ENCODE measurements around the gene EMC8. TPM values are rescaled to one million over a fixed set of nuclear protein-coding genes. Genes with fewer than 3 reads are reported as not detected.

The EMC8 gene
- total RNA-seq, 4 donors from 2014 or later, result 23.4 to 32.5 (median 26.8) TPM

DNA sequence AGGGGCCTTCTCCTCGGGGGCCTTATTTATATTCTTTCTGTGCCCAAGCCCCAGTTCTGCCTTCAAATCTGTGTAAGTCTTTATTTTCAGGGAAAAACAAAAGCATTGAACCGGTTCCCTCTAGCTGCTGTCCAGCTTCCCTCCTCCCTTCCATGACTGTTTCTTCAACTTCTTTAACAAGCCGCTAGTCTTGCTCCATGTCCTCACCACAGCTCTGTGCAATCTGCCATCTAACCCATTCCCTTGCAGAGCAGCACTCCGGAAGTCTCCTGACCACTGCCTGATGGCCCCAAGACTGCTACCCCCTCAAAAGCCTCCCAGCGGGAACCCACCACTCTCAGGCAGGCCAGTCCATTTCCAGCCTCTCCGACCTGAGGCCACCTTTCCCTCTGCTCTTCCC lies 16.9 kb downstream of the EMC8 start:
- H3K27ac ChIP-seq, result peak overlapping the region in 3 of 4 donors; percentile 8 to 71 (median 55)
- no peak for ATAC-seq
- peaks cover 0 to 67% of the 10 kb centered on the region in 2 donors for H3K36me3 ChIP-seq
- WGBS, 2 donors (ENCODE audit: low coverage in 1 of 2), result 56 to 76% methylated on average over 5 to 6 of the region's 6 CpGs
- H3K27me3 ChIP-seq, result no peaks in the 10 kb centered on the region
- no peaks in the 10 kb centered on the region for H3K9me3 ChIP-seq
- peaks cover 0 to 23% (median 0%) of the 10 kb centered on the region in 3 donors for H3K4me1 ChIP-seq
- TF ChIP-seq POLR2A (IDR thresholded peaks at IDR 0.05), result no peak
- no peak for TF ChIP-seq EP300 (IDR thresholded peaks at IDR 0.05)
- TF ChIP-seq POLR2AphosphoS5 (IDR thresholded peaks at IDR 0.05), result no peak
- TF ChIP-seq, protein P1, sequence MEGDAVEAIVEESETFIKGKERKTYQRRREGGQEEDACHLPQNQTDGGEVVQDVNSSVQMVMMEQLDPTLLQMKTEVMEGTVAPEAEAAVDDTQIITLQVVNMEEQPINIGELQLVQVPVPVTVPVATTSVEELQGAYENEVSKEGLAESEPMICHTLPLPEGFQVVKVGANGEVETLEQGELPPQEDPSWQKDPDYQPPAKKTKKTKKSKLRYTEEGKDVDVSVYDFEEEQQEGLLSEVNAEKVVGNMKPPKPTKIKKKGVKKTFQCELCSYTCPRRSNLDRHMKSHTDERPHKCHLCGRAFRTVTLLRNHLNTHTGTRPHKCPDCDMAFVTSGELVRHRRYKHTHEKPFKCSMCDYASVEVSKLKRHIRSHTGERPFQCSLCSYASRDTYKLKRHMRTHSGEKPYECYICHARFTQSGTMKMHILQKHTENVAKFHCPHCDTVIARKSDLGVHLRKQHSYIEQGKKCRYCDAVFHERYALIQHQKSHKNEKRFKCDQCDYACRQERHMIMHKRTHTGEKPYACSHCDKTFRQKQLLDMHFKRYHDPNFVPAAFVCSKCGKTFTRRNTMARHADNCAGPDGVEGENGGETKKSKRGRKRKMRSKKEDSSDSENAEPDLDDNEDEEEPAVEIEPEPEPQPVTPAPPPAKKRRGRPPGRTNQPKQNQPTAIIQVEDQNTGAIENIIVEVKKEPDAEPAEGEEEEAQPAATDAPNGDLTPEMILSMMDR (IDR thresholded peaks at IDR 0.05), result no peak
- no peak overlapping the region for H3K4me3 ChIP-seq

DNA sequence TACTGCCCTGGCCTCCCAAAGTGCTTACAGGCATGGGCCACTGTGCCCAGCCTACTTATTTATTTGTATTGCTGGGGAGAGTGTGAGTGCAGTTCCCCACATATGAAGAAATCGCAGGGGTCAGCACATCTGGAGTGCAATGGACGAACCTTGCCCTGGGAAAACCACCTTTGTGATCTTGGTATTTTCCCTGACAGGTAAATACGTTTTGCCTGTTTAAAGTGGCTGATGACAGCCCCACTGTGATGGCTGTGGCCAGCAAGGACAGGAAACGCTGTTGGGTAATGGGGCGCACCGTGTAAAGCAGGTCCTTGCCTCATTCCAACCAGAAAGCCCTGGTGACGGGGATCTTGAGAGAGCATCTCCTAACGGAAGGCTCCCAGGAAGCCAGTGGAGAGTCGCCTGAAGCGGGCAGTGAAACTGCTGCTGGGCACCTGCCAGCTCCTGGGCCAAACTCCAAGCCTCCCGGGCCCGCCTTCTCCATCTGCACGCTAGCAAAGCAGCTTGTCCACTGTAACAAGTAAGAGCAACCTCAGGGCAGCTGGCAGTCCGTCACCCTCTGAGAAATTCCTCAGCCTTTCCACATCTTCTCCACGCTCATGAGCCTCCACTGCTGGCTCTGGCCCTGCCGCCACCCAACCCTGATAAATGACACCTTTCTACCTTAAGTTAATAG lies 17.5 kb downstream of the EMC8 start:
- TF ChIP-seq POLR2AphosphoS5 (IDR thresholded peaks at IDR 0.05), result peak; percentile 28
- no peak for TF ChIP-seq POLR2A (IDR thresholded peaks at IDR 0.05)
- WGBS, 2 donors (ENCODE audit: low coverage in 1 of 2), result 40% methylated on average over 2 to 11 of the region's 16 CpGs
- H3K27ac ChIP-seq, result peak overlapping the region in 3 of 4 donors; percentile 52 to 71 (median 55)
- no peaks in the 10 kb centered on the region for H3K9me3 ChIP-seq
- peak; percentile 90 for ATAC-seq
- peaks cover 0 to 67% of the 10 kb centered on the region in 2 donors for H3K36me3 ChIP-seq
- H3K4me1 ChIP-seq, result peaks cover 0 to 23% (median 0%) of the 10 kb centered on the region in 3 donors
- no peak overlapping the region for H3K4me3 ChIP-seq
- no peaks in the 10 kb centered on the region for H3K27me3 ChIP-seq

DNA sequence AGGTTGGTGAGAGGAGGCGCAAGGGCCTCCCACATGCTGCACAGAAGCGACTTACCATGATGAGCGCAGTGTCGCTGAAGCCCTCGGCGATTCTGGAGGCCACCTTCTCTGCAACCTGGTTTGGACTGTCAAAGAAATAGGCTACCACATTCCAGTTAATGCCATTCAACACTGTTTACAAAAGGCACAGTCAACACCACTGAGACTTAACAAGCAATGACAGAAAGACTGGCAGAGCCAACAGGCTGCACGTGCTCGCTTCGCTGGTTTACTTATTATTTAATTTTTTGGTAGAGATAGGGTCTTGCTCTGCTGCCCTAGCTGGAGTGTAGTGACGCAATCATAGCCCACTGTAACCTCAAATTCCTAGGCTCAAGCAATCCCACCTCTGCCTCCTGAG lies 18.2 kb downstream of the EMC8 start:
- no peak for ATAC-seq
- H3K36me3 ChIP-seq, result peaks cover 0 to 66% of the 10 kb centered on the region in 2 donors
- H3K9me3 ChIP-seq, result no peaks in the 10 kb centered on the region
- no peak overlapping the region for H3K4me3 ChIP-seq
- TF ChIP-seq EP300 (IDR thresholded peaks at IDR 0.05) (no peak), POLR2A (IDR thresholded peaks at IDR 0.05) (no peak), POLR2AphosphoS5 (IDR thresholded peaks at IDR 0.05) (no peak)
- TF ChIP-seq, protein P1 (IDR thresholded peaks at IDR 0.05), result no peak
- H3K27me3 ChIP-seq, result no peaks in the 10 kb centered on the region
- no peak overlapping the region for H3K27ac ChIP-seq
- WGBS, 2 donors (ENCODE audit: low coverage in 1 of 2), result 86 to 96% methylated on average over 8 to 10 of the region's 10 CpGs
- peaks cover 0 to 23% (median 0%) of the 10 kb centered on the region in 3 donors for H3K4me1 ChIP-seq

DNA sequence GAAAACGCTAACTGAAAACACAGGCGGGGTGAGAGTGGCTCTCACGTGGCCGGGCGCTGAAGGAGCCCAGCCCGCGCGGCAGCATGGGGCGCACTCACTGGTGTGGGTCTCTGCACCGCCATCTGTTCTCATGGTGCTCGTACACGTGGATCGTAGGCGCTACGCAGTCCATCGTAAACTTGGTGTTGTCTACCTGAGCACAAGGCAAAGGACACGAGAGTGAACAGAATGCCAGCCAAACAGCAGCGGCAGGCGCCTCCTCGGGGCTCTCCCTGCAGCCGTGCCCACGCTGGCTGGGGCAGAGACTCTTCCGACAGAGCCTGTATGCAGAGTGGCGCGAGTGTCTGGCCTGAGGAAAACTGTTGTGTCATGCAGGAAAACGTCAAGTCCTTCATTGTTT lies 19.1 kb downstream of the EMC8 start:
- H3K4me3 ChIP-seq, result no peak overlapping the region
- no peak overlapping the region for H3K27ac ChIP-seq
- H3K36me3 ChIP-seq, result peaks cover 0 to 64% of the 10 kb centered on the region in 2 donors
- WGBS, 2 donors (ENCODE audit: low coverage in 1 of 2), result 33 to 88% methylated on average over 1 to 18 of the region's 26 CpGs
- no peaks in the 10 kb centered on the region for H3K9me3 ChIP-seq
- no peak for ATAC-seq
- peaks cover 0 to 23% (median 0%) of the 10 kb centered on the region in 3 donors for H3K4me1 ChIP-seq
- no peaks in the 10 kb centered on the region for H3K27me3 ChIP-seq
- no peak for TF ChIP-seq POLR2A (IDR thresholded peaks at IDR 0.05)
- TF ChIP-seq EP300 (IDR thresholded peaks at IDR 0.05), result no peak
- TF ChIP-seq, protein P1 (IDR thresholded peaks at IDR 0.05), result no peak
- TF ChIP-seq POLR2AphosphoS5 (IDR thresholded peaks at IDR 0.05), result no peak

DNA sequence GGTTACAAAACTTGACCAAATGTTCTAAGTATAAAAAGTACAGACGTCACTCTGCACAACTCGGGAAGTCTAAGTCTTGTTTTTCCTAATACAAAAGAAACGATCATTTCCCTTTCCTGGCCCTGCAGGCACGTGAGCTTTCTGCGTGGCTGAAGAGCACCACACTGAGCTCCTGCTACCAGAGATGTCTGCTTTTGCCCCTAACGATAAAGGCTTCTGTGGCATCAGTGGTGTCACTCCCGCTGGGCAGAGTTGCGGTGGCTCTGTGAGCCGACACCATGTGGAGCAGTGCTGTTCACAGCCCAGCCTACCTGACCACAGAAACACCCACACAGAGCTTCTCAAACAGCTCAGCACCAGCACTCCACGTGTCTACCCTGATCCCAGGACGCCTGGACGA lies 20.5 kb downstream of the EMC8 start:
- 72 to 73% methylated on average over 6 to 8 of the region's 12 CpGs for WGBS, 2 donors (ENCODE audit: low coverage in 1 of 2)
- peaks cover 0 to 67% of the 10 kb centered on the region in 2 donors for H3K36me3 ChIP-seq

More for the DNA sequence above, 20.5 kb downstream of the EMC8 start:
- Histone ChIP-seq H3K27me3 (no peaks in the 10 kb centered on the region), H3K9me3 (no peaks in the 10 kb centered on the region), H3K4me3 (no peak overlapping the region), H3K4me1 (peaks cover 0 to 23% (median 0%) of the 10 kb centered on the region in 3 donors), H3K27ac (no peak overlapping the region)
- TF ChIP-seq POLR2AphosphoS5 (IDR thresholded peaks at IDR 0.05) (no peak), EP300 (IDR thresholded peaks at IDR 0.05) (no peak), POLR2A (IDR thresholded peaks at IDR 0.05) (no peak)
- TF ChIP-seq, protein P1 (IDR thresholded peaks at IDR 0.05), result no peak
- no peak for ATAC-seq

Data from gastroesophageal sphincter (tissue), 4 donors.